HG03045 (cell line): ENCODE results near the gene EFNA2.
"Not testable (repeated sequence)": the region's sequence is repeated elsewhere in the genome, so short reads cannot be mapped to it uniquely, and the experiment has no call there.

Experiments
- ATAC-seq: cut with Tn5 transposase; IDR thresholded peaks from one replicate; pipeline ENCODE4 v1.9.1; 2021; ENCODE audit warnings: mild to moderate bottlenecking, moderate library complexity; ENCODE audit not compliant: unreplicated experiment

The EFNA2 gene

DNA sequence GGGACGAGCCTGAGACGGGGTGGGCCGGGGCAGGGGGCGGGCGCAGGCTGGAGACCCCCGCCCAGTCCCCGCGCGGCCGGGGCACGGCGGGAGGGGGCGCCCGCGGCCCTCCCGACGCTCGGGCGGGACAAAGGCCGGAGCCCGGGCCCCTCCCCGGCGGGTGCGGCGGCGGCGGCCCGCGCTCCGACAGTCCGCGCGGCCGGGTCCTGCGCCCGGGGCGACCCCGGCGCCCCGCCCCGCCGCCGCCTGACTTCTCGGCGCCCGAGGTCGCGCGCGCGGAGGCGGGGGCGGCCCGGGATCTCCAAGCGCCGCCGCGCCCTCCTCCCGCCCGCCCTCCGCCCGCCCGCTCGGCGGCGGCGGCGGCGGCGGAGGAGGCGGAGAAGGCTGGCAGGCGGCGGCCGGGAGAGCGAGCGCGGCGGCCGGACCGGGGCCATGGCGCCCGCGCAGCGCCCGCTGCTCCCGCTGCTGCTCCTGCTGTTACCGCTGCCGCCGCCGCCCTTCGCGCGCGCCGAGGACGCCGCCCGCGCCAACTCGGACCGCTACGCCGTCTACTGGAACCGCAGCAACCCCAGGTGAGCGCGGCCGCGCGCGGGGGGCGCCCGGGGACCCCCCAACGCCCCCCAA, at the start of gene EFNA2:
TSS of gene EFNA2 (plus strand) at position 137 of the 624 bp plus-strand sequence. CDS start at position 433, 296 bp downstream.
- ATAC-seq: no peak

DNA sequence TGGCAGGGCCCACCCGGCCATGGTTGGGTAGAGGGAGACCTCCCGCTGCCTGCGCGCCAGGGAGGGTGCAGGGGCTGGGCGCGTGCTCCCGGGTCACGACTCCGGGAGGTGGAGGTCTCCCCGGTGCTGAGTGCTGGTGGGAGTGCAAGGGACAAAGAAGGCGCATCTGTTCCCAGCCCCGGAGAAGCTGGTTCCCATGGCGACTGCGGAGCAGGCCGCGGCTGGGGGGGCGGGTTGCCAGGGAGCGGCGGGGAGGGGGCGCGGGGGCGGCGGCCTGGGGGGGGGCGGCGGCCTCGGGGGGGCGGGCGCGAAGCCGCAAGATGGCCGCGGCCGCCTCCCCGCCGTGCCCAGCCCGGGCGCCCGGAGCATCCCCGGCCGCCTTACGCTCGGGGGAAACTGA, 49.1 kb upstream of the EFNA2 start:
- ATAC-seq: no peak

GRCh38 chr19:1237027-1237659, 48.5 kb upstream of the EFNA2 start:
- no peak for ATAC-seq

DNA sequence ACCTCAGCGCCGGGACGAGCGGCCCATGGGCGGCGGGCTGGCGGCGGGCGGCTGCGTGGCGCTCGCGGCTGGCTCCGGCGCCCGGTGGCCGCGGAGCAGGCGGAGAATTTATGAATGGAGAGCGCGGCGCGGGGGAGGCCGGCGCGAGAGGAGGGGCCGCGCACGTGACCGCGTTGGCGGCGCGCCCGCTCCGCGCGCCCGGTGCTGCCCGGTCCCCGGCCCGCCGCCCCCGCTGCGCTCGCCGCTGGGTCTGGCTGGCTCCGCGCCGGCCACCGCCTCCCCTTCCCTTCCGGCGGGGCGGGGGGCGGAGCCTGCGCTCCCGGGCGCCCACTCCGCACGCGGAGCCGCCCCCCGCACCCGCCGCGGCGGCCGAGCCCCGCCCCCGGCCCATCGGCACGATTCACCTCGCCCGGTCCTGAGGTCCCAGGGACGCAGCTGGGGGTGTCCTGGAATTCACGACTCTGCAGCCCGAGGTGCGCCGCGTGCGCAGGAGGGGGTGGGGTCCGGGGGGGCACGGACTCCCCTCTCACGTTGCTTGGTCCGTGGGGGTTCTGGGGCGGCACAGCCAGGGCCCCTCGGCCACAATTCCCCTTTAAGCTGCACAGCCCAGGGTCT, 47.8 kb upstream of the EFNA2 start, which contains the start of gene CBARP:
TSS of gene CBARP (minus strand) at position 252 of the 615 bp plus-strand sequence. CDS start 1,905 bp downstream, outside the sequence.
- no peak for ATAC-seq

- ATAC-seq: no peak
These were observed 47.0 kb upstream of the EFNA2 start for GRCh38 chr19:1238369-1239303.

GRCh38 chr19:1239420-1239795, 46.3 kb upstream of the EFNA2 start:
- no peak for ATAC-seq

GRCh38 chr19:1239796-1240737, 45.6 kb upstream of the EFNA2 start:
- ATAC-seq: peak; percentile 34

DNA sequence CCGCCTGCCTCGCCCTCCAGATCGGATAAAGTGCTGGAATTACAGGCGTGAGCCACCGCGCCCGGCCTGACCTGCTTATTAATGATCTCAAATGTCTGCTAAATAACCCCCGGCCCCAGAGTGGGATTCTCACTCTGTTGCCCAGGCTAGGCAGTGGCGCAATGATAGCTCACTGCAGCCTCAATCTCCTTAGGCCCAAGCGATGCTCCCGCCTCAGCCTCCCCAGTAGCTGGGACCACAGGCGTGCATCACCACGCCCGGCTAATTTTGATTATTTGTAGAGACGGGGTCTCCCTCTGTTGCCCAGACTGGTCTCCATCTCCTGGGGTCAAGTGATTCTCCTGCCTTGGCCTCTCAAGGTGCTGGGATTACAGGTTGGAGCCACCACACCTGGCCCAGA, 44.7 kb upstream of the EFNA2 start:
- no peak for ATAC-seq

- ATAC-seq: no peak
These were observed 44.1 kb upstream of the EFNA2 start, which contains the start of gene ATP5F1D for GRCh38 chr19:1241417-1242095. ATP5F1D (plus strand) TSS chr19:1241751; CDS start chr19:1241851, 100 bp downstream.

- no peak for ATAC-seq
These were observed 41.6 kb upstream of the EFNA2 start for GRCh38 chr19:1243768-1244692.

- no peak for ATAC-seq
These were observed 40.8 kb upstream of the EFNA2 start for GRCh38 chr19:1244693-1245451.

DNA sequence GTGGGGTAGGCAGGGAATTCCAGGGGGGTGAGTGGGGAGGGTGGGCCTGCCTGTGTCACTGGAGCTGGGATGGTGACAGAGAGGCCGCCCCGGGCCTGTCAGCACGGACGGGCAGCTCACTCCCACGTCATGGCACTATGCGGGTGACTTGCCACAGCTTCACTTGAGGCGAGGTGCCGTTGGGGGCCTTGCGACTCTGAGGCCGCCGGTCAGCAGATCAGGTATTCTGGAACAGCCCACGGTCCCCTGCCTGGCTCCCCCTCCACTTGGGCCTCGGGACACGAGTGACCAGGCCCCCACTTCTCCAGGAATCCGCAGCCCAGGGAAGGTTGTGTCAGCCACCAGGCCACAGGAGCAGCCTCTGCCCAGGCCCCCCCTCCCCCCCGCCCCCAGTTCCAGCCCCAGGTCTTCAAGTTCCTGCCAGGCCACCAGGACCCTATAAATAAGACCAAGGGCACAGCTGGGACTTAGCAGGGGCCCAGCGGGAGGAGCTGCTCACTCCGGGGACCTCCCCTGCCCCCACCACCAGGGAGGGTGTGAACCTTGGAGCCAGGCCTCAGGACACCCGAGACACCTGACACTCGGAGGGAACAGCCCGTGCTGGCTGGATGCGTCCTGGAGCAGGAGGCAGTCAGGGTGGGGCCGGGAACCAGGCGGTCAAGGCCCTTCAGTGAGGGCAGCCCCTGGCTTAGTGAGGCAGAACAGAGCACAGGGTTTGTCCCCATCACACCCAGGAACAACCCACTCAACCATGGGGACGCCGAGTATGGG, 40.0 kb upstream of the EFNA2 start:
- ATAC-seq: no peak

- ATAC-seq: not testable (repeated sequence)
These were observed 39.2 kb upstream of the EFNA2 start for GRCh38 chr19:1246265-1247087.

DNA sequence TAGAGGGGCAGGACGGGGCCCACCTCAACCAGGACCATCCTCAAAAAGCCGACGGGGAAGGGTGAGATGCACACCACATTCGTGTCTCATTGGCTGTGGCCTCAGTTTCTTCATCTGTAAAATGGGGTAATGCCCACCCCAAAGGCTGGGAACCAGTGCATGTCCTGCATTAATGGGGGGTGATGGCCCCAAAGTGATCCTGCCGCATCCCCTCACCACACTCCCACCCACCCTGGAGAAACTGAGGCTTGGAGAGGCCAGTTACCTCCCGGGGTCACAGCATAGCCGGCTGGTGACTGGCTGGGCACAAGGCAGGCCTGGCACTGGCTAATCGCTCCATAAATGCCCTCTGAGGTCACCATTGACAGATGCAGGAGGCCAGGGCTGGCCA, 37.9 kb upstream of the EFNA2 start:
- ATAC-seq: no peak

GRCh38 chr19:1248139-1248785, 37.4 kb upstream of the EFNA2 start, which contains the start of gene MIDN:
MIDN (plus strand) TSS chr19:1248583; CDS start chr19:1250297, 1,714 bp downstream.
- peak; percentile 13 for ATAC-seq
